Measurements from ENCODE around the gene PSME4.
"Not testable (repeated sequence)": the region's sequence is repeated elsewhere in the genome, so short reads cannot be mapped to it uniquely, and the experiment has no call there.

The PSME4 gene

GRCh38 chr2:53964987-53965687 is 5.7 kb downstream of the PSME4 start:
- DNase-seq: no peak

DNA sequence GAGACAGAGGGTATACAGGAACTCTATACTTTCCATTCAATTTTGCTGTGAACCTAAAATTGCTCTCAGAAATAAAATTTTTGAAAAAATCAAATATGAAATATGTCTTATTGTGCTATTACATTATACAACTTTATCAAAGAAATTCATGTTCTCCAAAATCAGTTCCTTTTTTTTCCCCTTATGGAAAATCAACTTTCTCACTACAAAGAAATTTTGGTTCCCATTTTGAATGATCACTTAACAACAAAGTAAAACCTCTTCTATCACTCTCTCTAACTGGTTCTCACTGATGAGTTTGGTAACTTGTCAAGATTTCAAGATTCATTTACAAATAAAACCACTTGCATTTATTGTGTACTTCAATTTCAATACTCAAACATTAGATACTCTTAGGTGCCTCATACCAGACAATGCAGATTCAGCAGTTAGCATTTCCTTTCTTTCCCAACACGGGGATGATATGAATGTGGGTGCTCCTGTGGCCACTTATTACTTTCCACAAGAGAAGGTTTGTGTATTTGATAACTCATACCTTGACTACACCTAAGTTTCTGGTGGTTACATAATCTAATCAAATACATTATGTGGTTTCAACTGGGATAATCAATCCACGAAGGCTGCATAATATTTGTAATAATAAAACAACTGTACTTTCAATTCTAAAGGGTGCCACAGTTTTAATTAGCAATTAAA is 6.4 kb downstream of the PSME4 start:
- DNase-seq: no peak

DNA sequence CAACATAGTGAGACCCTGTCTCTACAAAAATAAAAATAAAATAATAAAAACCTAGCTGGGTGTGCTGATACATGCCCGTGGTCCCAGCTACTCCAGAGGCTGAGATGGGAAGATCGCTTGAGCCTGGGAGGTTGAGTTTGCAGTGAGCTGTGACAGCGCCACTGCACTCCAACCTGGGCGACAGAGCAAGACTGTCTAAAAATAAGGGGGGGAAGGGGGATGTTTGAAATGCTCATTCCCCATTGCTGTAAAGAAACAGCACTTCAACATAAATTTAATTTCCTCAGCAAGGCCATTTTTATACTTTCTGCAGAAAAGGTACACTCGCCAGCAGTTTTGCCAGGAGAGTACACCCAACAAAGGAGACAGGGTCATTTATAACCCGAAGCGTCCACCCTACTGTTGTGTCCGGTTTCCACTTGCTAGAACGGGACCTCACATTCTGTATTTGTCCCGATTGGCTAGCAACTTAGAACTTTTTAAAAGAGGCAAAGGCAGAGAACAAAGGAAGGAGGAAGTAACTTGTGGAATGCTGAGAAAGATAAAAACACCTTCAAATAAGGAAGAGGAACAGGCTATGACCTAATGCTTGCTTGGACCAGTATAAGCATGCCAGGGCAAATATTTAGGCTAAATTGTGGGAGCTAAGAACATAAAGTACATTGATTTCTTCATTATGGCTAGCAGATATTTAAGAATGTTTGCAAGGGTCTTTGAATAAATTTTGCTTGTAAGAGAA is 9.1 kb downstream of the PSME4 start:
- not testable (repeated sequence) for DNase-seq

GRCh38 chr2:53960476-53960875 is 10.3 kb downstream of the PSME4 start:
- no peak for DNase-seq

- DNase-seq: no peak
Measured at GRCh38 chr2:53958443-53958842, 12.3 kb downstream of the PSME4 start.

GRCh38 chr2:53952519-53952918 is 18.3 kb downstream of the PSME4 start:
- no peak for DNase-seq

DNA sequence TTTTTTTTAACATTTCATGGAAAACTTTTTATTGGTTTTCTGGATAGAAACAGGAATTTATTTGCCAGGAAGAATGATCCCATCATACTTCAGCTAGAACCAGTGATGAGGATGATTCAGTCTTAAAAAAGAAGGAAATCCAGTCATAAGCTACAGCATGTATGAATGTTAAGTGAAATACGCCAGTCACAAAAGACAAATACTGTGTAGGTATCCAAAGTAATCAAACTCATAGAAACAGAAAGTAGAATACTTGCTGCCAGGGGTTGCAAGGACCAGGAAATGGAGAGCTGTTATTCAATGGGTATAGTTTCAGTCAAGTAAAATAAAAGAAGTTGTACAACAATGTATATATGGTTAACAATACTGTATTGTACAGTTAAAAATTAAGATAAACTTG is 21.3 kb downstream of the PSME4 start:
- no peak for DNase-seq

GRCh38 chr2:53945538-53945937 is 25.3 kb downstream of the PSME4 start:
- DNase-seq: no peak

DNA sequence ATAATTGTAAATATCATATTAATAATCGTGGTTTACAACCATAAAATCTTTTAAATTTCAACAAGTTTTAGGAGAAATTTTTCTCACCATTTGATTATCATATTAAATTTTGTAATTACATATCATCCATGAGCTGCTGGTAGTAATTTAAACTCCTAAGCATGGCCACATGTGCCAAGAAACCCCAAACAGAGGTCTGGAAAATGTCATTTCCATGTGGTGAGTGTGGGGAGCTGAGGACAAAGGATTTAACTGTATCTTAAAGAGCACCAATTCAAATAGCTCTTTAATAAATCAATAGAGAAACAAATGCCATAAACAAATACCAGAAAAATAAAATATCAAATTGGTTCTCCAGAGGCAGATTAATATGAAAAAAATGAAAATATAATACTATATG is 26.3 kb downstream of the PSME4 start:
- no peak for DNase-seq

DNA sequence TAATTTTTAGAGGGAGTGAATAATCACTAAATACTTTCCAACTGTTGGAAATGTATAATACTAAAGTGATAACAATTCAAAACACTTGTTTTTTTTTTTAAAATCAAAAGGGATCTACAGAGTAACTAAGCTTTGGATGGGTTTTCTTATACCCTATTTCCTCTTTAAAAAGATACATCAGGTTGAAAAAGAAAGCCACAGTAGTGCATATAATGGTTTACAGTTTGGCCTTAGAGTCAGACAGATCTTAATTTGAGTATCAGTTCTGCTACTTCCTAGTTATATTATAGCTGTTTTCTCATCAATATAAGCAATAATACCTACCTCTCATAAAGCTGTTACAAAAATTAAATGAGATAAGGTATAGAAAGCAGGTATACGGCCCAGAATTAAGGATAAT is 28.5 kb downstream of the PSME4 start:
- DNase-seq: no peak

GRCh38 chr2:53941749-53942148 is 29.0 kb downstream of the PSME4 start:
- DNase-seq: no peak

DNA sequence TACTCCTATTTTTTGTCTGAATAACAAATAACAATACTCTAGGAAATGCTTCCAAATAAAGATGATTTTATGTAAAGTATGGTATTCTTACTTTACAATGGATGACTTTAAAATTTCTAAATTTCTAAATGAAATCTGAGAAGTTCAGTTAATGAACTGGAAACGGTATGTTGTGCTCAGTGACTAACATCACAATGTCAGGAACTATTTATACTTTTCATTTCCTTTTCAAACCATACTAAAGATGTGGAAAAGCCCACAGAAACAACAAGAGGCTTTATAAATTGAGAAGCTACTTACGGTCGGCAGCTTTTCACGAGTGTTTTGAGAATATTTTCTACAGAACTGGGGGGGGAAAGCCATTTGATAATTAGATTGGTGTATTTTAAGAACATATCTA is 31.1 kb downstream of the PSME4 start:
- DNase-seq: no peak

GRCh38 chr2:53938904-53939303 is 31.9 kb downstream of the PSME4 start:
- no peak for DNase-seq

GRCh38 chr2:53933329-53933728 is 37.5 kb downstream of the PSME4 start:
- no peak for DNase-seq

DNA sequence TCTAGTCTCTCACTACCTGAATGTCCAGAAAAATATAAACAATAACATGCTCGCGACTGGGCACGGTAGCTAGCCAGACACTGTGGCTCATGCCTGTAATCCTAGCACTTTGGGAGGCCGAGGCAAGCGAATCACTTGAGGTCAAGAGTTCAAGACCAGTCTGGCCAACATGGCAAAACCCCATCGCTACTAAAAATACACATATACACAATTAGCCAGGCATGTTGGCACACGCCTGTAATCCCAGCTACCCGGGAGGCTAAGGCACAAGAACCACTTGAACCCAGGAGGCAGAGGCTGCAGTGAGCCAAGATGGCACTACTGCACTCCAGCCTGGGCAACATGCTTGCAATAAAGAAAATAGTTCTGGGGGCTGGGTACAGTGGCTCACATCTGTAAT is 44.5 kb downstream of the PSME4 start:
- DNase-seq: not testable (repeated sequence)

DNA sequence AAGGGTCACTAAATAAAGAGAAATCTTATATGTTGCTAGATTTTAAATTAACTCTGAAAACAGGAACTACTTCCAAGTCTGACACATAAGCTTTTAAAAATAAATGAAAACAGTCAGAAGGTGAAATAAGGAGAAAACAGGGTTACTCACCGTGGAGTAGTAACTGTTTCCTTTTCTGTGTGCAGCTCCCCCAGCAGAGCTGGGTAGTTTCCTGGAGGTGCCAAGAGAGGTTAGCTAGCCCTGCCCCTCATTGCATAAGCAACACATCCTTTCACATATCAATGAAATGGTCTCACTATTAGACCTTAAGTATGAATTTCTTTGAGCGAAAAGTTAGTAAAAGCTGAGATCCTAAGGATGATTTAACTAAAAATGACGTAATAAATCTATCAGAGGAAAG is 57.1 kb downstream of the PSME4 start:
- no peak for DNase-seq

- no peak for DNase-seq
Measured at GRCh38 chr2:53911434-53912189, 59.2 kb downstream of the PSME4 start.

DNA sequence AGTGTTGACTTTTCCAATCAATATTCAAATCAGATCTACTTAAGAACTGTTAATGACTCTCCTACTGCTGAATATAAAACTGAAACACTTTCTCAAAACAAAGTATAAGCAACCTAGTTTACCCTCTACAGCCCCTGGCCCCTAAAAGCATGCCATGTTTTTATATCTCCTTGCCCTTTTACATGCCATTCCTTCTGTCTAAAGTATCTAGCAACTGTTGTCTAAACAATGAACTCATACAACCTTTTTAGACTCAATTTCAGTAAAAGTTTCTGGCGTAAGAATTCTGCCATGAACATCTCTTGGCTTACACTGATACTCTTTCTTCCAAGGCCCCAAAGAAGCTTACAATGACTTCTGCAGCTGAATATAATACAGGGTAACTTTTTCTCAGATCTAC is 63.2 kb downstream of the PSME4 start:
- DNase-seq: no peak

- DNase-seq: no peak
Measured at GRCh38 chr2:53905396-53905795, 65.4 kb downstream of the PSME4 start.

DNA sequence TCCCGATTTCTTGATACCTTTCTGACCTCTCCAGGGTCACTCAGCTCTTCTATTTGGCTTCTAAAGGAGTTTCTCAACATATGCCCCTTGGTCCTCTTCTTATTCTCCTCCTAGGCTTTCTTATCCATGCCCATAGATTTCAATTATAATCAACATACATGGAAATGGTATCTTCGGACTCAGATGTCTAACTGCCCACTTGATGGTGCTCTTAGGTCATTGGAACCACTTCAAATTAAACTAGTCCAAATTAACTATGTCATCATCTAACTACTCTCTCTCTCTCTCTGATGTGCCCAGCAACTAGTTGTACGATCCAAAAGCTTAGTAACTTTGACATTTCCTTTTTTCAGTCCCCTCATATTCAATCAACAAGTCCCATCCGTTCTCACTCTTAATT is 67.8 kb downstream of the PSME4 start:
- no peak for DNase-seq

DNA sequence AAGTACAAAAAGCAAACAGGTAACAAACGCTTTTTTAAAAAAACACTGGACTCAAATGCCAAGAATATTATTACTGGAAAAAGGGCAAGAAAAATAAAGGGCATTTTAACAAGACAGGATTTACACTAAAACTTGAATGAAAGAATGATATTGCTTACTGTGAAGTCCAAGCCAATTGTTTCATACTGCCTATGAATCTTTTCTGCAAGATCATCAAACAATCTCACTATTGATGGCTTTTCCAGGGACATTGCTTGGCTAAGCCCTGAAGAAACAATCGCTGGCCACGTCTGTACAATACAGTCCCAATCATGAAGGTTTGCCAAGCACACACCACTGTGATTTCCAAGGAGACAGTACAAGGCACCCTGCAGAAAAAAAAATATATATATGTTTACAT is 69.6 kb downstream of the PSME4 start:
- no peak for DNase-seq

- no peak for DNase-seq
Measured at GRCh38 chr2:53896864-53897263, 73.9 kb downstream of the PSME4 start.

All from NCI-H1105 (cell line).